ENCODE data around the gene CRKL.
A peak's percentile ranks its signal among the peaks of the same experiment; 100 is the strongest.
"Not testable (repeated sequence)": the region's sequence is repeated elsewhere in the genome, so short reads cannot be mapped to it uniquely, and the experiment has no call there.

CRKL gene

DNA sequence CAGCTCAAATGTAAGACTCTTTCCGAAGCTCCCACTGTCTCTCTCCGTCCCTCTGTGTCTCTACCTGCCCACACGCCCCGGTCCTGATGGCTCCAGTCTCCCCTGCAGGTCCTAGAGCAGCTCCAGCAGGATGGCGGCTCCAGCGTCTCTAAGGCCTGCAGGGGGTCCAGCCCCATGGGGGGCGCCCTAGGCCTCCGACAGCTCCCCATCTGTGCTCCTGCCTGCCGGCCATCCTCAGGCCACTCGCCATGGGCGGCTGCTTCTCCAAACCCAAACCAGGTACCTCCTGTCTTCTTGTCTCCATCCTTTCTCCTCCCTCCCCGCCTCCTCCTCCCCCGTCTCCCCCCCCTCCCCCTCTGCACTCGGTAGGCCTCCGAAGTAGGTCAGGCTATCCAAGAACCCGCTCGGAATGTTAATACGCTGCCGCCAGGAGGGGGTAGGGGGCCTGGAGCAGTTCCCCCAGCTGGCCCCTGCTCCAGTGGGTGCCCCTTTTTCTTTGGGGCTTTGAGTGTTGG is 50.5 kb downstream of the CRKL start:
- no peak for DNase-seq (ENCODE audit: low spot score)

DNA sequence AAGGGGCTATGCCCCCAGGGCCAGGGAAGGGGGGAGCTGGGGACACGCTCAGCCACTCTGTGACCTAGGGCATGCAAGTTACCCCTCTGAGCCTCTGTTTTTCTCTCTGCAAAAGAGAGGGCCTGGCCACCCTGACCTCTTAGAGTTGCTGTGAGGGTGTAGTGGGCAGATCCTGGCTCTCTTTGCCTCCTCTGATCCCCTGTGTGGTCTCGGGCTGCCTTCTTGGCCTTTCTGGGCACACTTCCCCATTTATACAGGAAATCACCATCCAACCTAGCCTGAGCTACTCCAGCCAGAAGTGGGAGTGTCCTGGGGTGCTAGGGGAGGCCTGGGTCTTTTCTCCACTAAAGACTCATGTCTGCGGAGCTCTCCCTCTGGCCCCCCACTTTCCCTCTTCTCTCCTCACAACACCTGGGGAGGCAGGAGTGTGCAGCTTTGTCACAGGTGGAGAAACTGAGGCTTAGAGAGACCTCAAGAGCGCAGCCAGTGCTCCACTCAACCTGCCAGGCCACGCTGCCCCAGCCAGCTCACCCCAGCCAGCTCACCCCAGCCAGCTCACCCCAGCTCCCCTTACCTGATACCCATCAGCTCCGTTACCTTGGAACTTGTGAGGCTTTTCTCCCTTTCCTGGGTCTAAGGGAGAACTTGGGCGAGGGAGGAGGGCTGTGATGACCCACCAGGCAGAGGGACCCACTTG is 51.2 kb downstream of the CRKL start:
- no peak for DNase-seq (ENCODE audit: low spot score)

DNA sequence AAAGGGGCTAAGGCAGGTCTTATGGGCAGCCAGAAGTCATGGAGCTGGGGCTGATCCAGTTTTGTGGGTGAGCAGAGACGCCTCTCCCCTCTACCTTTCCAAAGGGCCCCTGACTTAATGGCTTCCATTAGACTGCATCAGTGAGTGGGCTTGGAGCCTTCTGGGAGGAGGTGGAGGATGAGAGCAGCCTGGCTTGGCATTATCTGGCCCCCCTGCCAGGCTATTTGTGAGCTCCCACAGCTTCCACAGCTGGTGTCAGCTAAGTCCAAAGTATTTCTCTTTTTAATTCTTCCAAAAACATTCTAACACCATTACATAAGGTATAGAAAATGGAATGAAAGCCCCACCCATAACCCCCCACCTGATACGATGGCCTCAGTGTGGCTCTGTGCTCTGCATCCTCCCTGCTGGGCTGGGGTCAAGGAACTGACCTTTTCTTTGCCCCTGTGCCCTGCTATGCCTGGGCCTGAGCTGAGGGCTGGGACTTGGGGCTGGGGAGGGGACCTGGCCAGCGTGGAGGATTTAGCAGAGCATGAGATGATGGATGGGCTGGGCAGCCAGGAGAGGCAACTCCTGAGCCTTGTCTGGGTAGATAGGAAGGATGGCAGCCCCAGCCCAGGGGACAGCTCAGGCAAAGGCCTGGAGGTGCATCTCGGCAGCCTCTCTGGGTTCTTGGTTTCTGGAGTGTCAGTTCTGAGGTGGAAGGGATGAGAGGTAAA is 53.9 kb downstream of the CRKL start:
- DNase-seq (ENCODE audit: low spot score), result no peak

DNA sequence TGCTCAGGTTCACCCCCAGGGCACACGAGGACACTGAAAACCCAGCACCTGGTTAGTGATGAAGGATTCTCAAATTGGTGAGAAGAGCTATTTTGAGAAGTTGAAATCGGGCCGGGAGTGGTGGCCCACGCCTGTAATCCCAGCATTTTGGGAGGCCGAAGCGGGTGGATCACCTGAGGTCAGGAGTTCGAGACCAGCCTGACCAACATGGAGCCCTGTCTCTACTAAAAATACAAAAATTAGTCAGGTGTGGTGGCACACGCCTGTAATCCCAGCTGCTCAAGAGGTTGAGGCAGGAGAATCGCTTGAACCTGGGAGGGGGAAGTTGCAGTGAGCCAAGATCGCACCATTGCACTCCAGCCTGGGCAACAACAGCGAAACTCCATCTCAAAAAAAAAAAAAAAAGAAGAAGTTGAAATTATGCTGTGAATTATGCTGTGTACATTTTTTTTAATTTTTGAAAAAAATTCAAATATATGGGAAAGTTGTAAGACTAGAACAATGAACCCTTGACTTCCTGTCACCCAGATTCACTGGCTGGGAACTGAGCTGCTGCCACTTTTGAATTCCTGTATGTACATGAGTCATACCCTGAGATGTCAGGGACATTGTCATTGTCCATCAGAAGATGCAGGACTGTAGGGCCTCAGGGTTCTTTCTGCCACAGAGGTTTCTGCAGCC is 54.9 kb downstream of the CRKL start:
- not testable (repeated sequence) for DNase-seq (ENCODE audit: low spot score)

DNA sequence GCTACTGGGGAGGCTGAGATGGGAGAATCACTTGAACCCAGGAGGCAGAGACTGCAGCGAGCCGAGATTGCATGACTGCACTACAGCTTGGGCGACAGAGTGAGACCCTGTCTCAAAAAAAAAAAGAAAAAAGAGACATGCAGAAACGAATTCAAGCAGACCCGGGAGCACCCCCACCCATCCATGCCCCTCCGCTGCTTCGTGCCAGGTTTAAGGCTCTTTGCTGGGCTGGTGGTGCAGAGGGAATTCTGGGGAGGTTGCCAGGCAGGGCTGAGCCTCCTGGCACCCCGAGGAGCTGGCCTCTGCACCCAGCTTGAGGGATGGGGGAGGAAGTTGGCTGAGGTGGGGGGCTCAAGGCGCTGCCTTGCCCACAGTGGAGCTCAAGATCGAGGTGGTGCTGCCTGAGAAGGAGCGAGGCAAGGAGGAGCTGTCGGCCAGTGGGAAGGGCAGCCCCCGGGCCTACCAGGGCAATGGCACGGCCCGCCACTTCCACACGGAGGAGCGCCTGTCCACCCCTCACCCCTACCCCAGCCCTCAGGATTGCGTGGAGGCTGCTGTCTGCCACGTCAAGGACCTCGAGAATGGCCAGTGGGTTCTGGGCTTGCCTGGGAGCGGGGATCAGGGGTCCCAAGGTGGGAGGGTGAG is 55.8 kb downstream of the CRKL start:
- no peak for DNase-seq (ENCODE audit: low spot score)

DNA sequence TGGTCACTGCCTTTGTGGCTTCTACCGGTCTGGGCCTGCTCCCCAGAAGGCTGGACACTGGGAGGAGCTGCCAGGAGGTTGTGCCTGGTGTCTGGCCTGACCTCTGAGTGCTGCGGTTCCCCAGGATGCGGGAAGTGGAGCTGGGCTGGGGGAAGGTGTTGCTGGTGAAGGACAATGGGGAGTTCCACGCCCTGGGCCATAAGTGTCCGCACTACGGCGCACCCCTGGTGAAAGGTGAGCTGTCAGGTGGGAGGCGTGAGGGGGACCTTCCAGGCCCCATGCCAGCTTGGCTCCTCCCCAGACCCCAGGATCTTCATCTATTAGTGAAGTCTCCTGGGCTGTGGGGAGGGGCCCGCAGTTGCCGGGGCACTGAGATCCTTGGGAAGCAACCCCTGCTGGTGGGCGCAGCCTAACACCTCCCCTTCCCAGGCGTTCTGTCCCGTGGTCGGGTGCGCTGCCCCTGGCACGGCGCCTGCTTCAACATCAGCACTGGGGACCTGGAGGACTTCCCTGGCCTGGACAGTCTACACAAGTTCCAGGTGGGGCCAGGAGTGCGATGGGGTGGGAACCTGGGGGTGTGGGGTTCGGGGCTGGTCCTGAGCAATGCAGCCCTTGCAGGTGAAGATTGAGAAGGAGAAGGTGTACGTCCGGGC is 56.6 kb downstream of the CRKL start:
- DNase-seq (ENCODE audit: low spot score), result no peak

DNA sequence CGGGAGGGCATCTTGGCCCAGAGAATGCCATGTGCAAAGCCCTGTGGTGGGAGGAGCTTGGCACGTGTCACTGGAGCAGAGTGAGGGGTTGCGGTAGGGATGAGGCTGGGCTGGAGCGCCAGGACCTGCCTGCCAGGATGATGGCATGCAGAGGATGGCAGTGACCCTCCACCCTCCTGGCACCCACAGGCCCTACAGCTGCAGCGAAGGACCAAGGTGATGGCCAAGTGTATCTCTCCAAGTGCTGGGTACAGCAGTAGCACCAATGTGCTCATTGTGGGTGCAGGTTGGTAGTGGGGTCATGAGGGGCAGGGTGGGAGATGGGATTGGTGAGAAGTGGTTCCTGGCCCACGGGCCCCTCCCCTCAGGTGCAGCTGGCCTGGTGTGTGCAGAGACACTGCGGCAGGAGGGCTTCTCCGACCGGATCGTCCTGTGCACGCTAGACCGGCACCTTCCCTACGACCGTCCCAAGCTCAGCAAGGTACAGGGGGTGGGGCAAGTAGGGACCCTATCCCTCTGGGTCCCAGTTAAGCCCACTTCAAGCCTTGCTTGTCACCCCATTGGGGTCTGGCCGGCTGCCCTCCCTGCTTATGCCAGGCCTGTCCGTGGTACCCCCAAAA is 57.2 kb downstream of the CRKL start:
- no peak for DNase-seq (ENCODE audit: low spot score)

DNA sequence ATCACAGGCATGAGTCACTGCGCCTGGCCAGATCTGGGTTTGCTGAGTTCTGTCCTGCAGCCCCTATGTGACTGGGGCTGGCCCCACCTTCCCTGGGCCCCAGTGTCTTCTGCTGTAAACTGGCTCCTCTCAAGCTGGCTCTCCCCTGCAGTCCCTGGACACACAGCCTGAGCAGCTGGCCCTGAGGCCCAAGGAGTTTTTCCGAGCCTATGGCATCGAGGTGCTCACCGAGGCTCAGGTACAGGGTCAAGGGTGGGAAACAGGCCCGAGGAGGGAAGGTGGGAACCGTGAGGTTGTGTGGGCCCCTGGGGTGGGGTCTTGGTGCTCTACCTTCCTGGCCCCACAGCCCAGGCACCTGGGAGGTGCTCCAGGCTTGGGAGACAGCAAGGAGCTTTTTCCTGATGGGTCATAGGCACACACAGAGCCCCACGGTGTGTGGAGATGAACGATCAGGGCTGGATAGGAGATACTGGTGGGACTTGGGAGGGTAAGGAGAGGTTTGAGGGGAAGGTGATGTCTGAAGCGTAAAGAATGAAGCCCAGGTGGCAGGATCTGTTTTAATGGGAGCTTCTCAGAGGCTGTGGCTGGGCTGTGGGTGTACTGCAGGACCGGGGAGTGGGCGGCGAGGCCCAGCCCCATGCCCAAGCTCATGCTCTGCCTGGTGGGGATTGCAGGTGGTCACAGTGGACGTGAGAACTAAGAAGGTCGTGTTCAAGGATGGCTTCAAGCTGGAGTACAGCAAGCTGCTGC is 58.5 kb downstream of the CRKL start:
- no peak for DNase-seq (ENCODE audit: low spot score)

DNA sequence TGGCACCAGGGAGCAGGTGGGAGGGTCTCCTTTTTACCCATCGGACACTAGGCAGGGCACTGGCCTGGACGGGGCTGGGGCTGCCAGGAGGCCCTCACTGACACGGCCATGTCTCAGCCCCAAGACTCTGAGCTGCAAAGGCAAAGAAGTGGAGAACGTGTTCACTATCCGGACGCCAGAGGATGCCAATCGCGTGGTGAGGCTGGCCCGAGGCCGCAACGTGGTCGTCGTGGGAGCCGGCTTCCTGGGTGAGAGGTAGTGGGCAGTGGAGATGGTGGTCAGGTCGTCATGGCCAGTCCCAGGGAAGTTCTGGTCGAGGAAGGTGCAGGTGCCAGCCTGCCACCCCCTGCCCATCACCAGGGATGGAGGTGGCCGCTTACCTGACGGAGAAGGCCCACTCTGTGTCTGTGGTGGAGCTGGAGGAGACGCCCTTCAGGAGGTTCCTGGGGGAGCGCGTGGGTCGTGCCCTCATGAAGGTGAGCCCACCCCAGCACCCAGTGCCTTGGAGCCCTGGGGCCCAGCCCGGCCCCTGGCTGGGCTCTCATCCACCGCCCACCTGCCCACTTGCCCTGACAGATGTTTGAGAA is 59.2 kb downstream of the CRKL start:
- DNase-seq (ENCODE audit: low spot score), result no peak

DNA sequence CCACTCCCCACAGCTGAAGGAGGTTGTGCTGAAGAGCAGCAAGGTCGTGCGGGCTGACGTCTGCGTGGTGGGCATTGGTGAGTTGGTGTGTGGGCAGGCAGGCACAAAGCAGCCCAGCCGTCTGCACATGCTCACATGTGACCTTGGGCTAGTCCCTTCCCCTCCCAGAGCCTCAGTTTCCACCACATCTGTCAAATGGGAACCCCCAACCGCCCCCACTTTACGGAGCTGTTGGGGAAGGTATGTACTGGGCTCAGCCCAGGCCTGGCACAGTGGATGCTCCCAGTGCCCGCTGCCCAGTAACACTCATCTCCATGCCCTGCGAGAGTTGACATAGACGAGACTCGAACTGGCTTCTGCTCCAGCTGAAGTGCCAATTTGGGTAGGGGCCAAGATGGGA is 59.8 kb downstream of the CRKL start:
- no peak for DNase-seq (ENCODE audit: low spot score)

DNA sequence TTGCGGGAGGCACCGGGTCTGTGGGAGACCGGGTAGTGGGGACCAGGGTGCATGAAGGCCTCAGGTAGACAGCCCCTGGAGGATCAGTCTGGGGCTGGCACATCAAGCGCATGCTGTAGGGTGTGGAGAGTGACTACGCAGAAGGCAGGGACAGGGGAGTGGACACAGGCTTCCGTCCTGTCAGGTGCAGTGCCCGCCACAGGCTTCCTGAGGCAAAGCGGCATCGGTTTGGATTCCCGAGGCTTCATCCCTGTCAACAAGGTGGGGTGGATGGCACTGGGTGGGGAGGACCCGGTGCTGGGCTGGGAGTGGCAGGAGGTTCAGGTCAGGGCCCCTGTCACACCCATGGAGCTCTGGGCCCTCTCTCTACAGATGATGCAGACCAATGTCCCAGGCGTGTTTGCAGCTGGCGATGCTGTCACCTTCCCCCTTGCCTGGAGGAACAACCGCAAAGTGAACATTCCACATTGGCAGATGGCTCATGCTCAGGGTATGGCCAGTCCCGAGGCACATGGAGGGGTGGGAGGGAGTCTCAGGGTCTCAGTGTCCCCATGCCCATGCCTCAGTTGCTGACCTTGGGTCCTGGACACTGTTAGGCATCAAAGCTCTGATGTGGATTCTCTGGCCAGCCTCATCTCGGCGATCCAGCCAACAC is 60.4 kb downstream of the CRKL start:
- DNase-seq (ENCODE audit: low spot score), result no peak

DNA sequence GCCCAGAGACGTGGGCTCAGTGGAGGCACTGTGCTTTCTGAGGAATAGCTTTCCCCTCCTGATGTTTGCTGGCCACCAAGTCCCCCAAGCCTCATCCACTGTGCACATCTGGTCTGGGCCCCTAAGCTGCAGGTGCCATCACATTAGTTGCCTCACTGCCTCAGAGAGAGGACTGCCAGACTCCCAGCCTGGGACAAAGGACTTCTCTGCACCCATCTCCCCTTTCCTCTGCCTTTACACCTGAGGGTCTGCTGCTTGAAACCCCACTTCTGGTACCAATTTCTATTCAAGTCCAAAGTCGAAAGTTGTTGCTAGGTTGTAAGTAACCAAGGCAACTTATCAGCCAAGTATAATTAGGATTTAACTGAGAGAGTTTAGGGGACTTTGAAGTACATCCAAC is 61.2 kb downstream of the CRKL start:
- DNase-seq (ENCODE audit: low spot score), result no peak

DNA sequence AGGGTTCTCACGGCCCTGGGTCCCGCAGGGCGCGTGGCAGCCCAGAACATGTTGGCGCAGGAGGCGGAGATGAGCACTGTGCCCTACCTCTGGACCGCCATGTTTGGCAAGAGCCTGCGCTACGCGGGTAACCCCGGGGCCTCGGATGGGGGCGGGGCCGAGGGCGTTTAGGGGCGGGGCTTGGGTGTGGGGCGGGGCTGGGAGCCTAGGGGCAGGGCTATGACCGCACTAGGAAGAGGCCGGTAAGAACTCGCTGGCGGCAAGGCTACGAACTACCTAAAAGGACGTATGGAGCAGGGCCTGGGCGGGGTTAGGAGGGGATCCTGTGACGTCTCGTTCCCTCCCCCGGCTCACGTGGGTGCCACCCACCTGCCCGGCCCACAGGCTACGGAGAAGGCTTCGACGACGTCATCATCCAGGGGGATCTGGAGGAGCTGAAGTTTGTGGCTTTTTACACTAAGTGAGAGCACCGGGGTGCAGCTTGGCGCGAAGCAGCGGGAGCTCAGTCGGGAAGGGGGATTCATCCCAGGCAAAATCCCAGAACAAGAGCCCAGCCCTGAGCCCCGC is 62.1 kb downstream of the CRKL start:
- no peak for DNase-seq (ENCODE audit: low spot score)

DNA sequence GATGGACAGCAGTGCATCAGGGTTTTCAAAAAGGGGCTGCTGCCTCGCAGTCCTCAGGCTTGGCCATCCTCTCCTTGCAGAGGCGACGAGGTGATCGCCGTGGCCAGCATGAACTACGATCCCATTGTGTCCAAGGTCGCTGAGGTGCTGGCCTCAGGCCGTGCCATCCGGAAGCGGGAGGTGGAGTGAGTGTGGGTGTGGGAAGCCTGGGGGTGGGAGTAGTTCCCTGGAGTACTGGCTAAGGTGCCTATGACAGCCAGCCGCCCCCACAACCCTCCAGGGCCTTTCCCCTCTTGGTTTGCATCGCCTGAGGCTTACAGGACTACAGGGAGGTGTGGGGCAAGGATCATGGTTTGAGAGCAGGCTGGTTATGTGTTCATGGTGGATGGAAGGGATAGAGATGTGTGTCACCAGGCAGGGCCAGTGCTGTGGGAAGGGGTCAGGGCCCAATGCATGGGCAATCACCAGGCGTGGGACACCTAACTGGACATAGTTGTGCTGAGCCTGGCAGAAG is 62.8 kb downstream of the CRKL start:
- no peak for DNase-seq (ENCODE audit: low spot score)

DNA sequence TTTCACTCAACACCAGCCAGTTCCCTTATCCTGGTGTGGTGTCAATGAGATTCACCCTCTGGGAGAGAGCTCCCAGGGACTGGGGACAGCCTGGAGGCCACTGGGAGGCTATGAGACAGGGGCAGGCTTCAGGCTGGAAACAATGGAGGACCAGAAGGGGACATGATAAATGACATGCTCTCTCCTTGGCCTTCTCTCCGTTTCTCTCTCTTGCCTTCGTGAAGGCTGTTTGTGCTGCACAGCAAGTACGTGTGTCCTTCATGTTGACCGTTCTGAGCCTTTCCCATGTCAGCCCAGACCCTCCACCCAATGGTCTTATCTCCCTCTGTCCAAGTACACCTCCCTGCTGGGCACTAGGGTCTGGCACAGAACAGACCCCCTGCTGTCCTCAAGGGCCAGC is 63.3 kb downstream of the CRKL start:
- DNase-seq (ENCODE audit: low spot score), result no peak

DNA sequence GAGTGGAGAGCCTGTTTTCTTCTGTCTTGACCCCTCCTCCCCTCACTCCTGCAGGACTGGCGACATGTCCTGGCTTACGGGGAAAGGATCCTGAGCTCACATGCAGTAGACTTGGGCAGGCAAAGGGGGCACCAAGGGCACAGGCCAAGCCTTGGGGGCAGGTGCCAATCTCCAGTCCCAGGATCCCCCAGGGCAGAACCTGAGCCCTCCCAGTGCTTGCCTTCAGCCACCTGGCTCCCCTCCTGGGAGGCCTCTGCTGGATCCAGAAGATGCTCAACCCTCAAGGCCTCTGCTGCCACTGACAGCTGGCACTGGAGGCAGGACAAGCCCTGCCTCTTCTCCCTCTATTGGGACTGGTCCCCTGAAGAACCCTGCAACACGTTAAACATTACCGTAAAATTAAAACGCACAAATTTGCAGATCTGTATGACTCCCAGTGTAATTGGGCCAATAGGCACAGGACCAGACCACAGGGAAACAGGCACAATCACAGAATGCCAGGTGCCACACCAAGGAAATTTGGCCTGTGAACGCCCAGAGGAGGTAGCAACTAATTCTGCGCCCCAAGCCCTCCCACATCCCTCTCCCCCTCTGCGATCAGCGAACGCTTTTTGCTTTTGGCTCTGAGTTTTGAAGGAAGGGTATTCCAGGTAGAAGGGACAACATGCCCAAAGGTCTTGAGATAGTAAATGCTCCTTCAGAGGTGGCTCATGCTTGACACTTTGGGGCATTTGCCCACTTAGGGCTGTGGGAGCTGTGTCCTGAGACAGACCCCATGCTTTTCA is 63.9 kb downstream of the CRKL start:
- DNase-seq (ENCODE audit: low spot score), result no peak

DNA sequence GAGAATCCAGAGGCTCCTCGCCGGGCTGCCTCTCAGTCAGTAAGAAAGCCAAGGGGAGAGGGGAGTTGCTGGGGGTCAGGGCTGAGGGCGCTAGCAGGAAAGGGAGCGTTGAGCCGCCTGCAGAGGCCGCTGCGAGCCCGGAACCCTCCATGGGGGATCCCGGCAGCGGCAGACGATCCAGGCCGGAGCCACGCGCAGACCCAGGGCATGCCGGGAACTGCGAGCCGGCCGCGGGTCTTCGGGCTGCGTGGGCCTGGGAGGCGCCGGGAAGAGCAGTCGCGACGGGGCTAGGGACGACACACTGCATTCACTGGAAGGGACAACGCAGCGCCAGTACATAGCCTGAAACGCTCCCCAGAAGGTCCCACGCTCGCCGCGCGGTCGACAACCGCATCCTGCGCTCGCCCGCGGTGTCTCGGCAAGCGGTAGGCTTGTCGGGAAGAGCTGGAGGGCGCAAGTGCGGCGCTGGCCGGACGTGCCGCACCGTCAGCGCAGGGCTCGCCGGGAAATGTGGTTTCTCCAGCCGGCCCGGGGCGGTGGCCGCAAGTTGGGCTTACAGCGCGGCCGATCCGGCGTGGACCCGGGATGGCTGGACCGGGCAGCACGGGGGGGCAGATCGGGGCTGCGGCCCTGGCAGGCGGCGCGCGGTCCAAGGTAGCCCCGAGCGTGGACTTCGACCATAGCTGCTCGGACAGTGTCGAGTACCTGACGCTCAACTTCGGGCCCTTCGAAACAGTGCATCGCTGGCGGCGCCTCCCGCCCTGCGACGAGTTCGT is 64.8 kb downstream of the CRKL start, which contains the start of gene LZTR1:
Gene LZTR1, plus strand, starts transcription at position 511 of the 776 bp plus-strand sequence. Its CDS starts 75 bp downstream, at position 586.
- peak; percentile 90 for DNase-seq (ENCODE audit: low spot score)

DNA sequence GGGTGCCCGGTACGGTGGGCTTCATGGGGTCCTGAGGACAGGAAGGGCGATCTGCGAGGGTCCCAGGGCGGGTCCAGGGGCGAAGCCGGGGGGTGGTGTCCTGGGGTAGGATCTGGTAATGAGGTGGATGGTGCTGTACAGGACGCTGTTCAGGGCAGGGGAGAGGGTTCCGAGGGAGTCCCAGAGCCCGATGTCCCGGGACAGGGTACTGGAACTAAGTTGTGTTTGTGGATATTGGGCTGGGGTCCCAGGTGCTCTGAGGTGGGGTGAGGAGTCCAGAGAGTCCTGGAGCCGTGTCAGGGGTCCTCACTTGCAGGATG is 65.3 kb downstream of the CRKL start:
- no peak for DNase-seq (ENCODE audit: low spot score)
